HEK293T (cell line): ENCODE results near the gene KLHDC10.

Experiments
- CTCF ChIA-PET: fragments of 350-600 bp; formaldehyde crosslinking; extraction: SDS; loops from one replicate; lab custom pipeline; 2021; ENCODE audit warnings: antibody characterized with exemption, inconsistent platforms; lab: Yijun Ruan, JAX
- POLR2A ChIA-PET: fragments of 350-600 bp; formaldehyde crosslinking; extraction: SDS; loops from one replicate; lab custom pipeline; 2020; ENCODE audit warnings: antibody characterized with exemption, inconsistent platforms; lab: Yijun Ruan, JAX
- DNase-seq: peaks from one replicate; pipeline ENCODE4 v3.0.0; 2012; ENCODE audit warnings: mixed read lengths; ENCODE audit errors: extremely low spot score
- ARNT ChIP-seq: fragments of 450-650 bp; IDR thresholded peaks from 2 replicates; pipeline ENCODE4 v1.6.1; 2017; ENCODE audit warnings: mild to moderate bottlenecking
- BHLHE40 ChIP-seq: fragments of 450-650 bp; IDR thresholded peaks from 2 replicates; pipeline ENCODE4 v1.6.1; 2016; ENCODE audit warnings: mild to moderate bottlenecking, moderate library complexity, borderline replicate concordance
- CTBP1 ChIP-seq: fragments of 450-650 bp; IDR thresholded peaks from 2 replicates; pipeline ENCODE4 v1.6.1; 2016; ENCODE audit warnings: borderline replicate concordance
- ELF4 ChIP-seq: fragments of 450-650 bp; IDR thresholded peaks from 2 replicates; pipeline ENCODE4 v1.6.1; 2017; ENCODE audit warnings: antibody characterized with exemption
- FOXA1 ChIP-seq: fragments of 450-650 bp; IDR thresholded peaks from 2 replicates; pipeline ENCODE4 v1.6.1; 2016; ENCODE audit warnings: mild to moderate bottlenecking
- FOXK2 ChIP-seq: fragments of 450-650 bp; IDR thresholded peaks from 2 replicates; pipeline ENCODE4 v1.6.1; 2016; ENCODE audit warnings: mild to moderate bottlenecking
- FOXM1 ChIP-seq: fragments of 450-650 bp; IDR thresholded peaks from 2 replicates; pipeline ENCODE4 v1.6.1; 2017; ENCODE audit warnings: mild to moderate bottlenecking, borderline replicate concordance
- HDGF ChIP-seq: fragments of 450-650 bp; IDR thresholded peaks from 2 replicates; pipeline ENCODE4 v1.6.1; 2017; ENCODE audit warnings: antibody characterized with exemption, borderline replicate concordance
- L3MBTL2 ChIP-seq: fragments of 450-650 bp; conservative IDR thresholded peaks from 2 replicates; pipeline ENCODE4 v1.6.1; 2016; ENCODE audit warnings: mild to moderate bottlenecking
- LEF1 ChIP-seq: fragments of 450-650 bp; IDR thresholded peaks from 2 replicates; pipeline ENCODE4 v1.6.1; 2017; ENCODE audit warnings: mild to moderate bottlenecking, borderline replicate concordance
- NFRKB ChIP-seq: fragments of 450-650 bp; IDR thresholded peaks from 2 replicates; pipeline ENCODE4 v1.6.1; 2016; ENCODE audit warnings: mild to moderate bottlenecking, moderate library complexity
- SP1 ChIP-seq: fragments of 450-650 bp; IDR thresholded peaks from 2 replicates; pipeline ENCODE4 v1.6.1; 2017
- SUZ12 ChIP-seq: fragments of 450-650 bp; IDR thresholded peaks from 2 replicates; pipeline ENCODE4 v1.6.1; 2016; ENCODE audit warnings: mild to moderate bottlenecking
- TARDBP ChIP-seq: fragments of 450-650 bp; IDR thresholded peaks from 2 replicates; pipeline ENCODE4 v1.6.1; 2016
- ZNF384 ChIP-seq: fragments of 450-650 bp; IDR thresholded peaks from 2 replicates; pipeline ENCODE4 v1.6.1; 2016
- TF ChIP-seq, protein P1 (sequence below): fragments of 450-650 bp; IDR thresholded peaks from 2 replicates; pipeline ENCODE4 v1.6.1; 2016

KLHDC10 gene

DNA sequence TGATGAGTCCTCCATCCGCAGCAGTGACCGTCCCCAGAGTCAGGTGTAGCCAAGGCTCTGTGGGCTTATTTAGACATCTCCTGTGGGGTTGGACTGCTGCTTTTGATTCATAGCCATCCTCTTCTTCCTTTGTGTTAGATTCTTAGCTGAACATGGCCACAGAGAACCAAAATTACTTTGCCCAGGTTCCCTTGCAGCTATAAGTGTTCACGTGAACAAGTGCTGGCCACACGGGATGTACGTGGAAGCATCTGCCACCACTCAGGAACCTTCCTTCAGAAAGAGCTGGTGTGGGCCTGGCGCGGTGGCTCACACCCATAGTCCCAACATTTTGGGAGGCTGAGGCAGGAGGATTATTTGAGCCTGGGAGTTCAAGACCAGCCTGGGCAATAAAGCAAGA, 85.8 kb downstream of the KLHDC10 start:
- DNase-seq, result no peak
- TF ChIP-seq NFRKB (no peak), CTBP1 (no peak), LEF1 (no peak), L3MBTL2 (no peak)
- ChIA-PET CTCF (no interaction called here), POLR2A (no interaction called here)

DNA sequence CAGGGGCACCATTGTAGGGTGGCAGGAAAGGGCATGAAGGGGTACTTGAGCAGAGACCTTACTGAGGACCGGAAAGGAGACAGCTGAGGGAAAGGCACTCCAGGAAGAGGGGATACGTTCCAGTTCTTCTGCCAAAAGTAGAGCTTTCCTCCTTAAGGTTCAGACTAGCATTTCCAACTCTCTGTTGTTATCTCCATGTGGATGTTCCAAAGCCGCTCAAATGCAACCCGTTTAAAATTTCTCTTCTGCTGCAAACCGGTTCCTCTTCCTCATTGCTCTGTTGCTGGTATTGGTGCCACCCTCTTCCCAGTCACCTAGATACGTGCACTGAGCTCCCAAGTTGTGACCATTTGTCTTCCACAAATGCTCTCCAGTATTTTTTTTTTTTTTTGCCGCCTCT, 87.4 kb downstream of the KLHDC10 start:
- POLR2A ChIA-PET, result interaction anchor here (0.6 kb wide), 1 partner anchor 25 kb away, joined by 3 read pairs; no protein-coding TSS in a partner anchor
- TF ChIP-seq FOXA1 (no peak), TARDBP (no peak), ZNF384 (no peak), ELF4 (no peak), FOXM1 (no peak), SUZ12 (no peak), SP1 (no peak)
- TF ChIP-seq, protein P1, sequence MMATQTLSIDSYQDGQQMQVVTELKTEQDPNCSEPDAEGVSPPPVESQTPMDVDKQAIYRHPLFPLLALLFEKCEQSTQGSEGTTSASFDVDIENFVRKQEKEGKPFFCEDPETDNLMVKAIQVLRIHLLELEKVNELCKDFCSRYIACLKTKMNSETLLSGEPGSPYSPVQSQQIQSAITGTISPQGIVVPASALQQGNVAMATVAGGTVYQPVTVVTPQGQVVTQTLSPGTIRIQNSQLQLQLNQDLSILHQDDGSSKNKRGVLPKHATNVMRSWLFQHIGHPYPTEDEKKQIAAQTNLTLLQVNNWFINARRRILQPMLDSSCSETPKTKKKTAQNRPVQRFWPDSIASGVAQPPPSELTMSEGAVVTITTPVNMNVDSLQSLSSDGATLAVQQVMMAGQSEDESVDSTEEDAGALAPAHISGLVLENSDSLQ, result no peak

DNA sequence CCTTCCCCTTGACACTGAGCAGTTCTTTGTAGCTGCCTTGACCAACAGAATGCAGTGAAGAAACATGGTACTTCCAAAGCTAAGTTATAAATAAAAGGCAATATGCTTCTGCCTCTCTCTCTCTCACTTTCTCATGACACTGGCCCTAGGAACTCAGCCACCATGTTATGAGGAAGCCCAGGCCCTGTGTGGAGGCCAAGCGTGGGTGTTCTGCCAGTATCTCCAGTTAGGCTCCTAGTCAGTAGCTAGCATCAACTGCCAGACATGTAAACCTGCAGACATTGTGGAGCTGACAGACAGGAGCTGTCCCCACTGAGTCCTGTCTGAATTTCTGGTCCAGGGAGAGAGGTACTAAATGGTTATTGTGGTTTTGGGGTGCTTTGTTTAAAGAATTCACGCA, 89.7 kb downstream of the KLHDC10 start:
- CTCF ChIA-PET, result no interaction called here
- POLR2A ChIA-PET, result interaction anchor here (1.5 kb wide), 1 partner anchor 45 kb away, joined by 6 read pairs; the partner anchor contains the start of gene TMEM209
- DNase-seq, result no peak
- TF ChIP-seq NFRKB (no peak), CTBP1 (no peak), HDGF (no peak), LEF1 (no peak), FOXA1 (no peak), FOXK2 (no peak)

More for the DNA sequence above, 87.4 kb downstream of the KLHDC10 start:
- no peak for DNase-seq
- CTCF ChIA-PET, result no interaction called here

DNA sequence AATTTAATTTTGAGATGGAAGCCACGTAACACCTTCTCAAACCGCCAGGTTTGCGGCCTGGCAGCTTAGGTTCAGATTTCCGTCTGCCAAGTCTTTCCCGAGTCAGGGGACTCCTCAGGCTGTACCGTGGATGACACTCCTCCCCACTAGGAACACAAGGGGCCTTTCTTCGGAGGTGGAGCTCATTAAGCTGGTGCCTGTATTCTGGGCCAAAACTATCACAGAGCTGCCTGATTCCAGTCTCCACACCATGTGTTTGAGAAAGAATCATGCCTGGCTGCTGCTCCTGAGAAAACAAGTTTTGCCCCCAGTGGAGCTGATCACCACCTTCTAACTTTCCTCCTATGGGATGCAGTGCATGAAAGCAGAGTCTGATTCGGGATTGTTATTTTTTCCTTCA, 90.1 kb downstream of the KLHDC10 start:
- TF ChIP-seq FOXM1 (no peak), TARDBP (no peak), SUZ12 (no peak), CTBP1 (no peak), NFRKB (no peak), FOXA1 (no peak), ELF4 (no peak), LEF1 (no peak), ZNF384 (no peak), BHLHE40 (no peak), HDGF (no peak), SP1 (no peak), L3MBTL2 (no peak), ARNT (no peak), FOXK2 (no peak)
- TF ChIP-seq, protein P1, result no peak
- DNase-seq, result no peak
- ChIA-PET CTCF (no interaction called here), POLR2A (interaction anchor here (1.5 kb wide), 1 partner anchor 45 kb away, joined by 6 read pairs; the partner anchor contains the start of gene TMEM209)

DNA sequence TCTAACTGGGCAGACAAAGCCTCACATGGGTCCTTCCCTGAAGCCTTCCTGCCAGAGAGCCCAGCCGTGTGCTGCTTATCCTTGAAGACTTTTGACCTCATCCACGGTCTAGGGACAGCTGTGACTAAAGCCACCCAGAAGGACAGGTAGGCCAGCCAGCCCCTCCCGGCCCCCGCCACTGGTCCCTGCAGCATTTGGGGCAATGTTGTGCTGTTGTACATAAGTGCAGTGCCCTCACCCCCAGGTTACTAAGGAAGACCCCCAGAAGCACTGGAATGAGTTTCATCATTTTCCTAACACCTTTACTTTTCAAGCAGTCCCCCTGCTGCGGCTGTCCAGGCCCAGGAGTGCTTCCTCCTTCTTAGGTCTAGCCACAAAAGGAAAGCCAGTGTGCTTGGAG, 91.9 kb downstream of the KLHDC10 start:
- ChIA-PET CTCF (interaction anchor here (0.6 kb wide), 1 partner anchor 34 kb away, joined by 7 read pairs; no protein-coding TSS in a partner anchor), POLR2A (no interaction called here)
- no peak for DNase-seq
- TF ChIP-seq FOXM1 (no peak), TARDBP (no peak), ELF4 (no peak), BHLHE40 (no peak), SP1 (no peak), ARNT (no peak), NFRKB (no peak), FOXA1 (no peak), FOXK2 (no peak), ZNF384 (no peak), L3MBTL2 (no peak), LEF1 (no peak), HDGF (no peak), SUZ12 (no peak), CTBP1 (no peak)
- TF ChIP-seq, protein P1, result no peak

DNA sequence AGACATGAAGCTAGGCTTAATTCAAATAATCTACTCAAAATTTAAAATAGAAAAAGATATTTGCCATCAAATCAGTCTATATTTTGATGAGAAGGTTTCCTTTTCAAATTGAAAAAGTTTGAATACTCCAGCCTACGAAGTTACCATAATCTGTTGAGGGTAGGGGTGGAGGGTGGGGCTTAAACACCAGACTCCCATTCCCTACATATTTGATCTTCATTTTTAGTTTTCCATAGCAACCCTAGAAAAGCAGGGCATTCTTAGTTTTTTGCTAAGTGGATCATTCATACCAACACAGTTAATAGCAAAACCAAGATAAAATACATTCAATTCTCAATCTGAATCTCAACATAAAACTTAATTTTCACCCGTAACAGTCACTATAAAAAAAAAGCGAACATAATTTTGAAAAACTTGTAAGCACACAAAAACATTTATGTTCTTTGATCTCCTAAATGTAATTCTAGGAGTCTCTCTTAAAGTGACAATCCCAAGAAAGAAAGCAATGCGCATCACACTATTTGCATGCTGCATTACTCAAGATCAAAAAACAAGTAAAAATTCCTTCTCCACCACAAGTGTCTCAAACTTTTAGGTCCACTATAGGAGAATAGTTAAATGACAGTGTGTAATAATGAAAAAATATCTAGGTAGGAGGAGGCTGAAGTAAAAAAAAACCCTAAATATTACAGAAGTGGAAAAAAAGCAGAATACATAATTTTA, 104.1 kb downstream of the KLHDC10 start:
- no peak for DNase-seq
- no peak for TF ChIP-seq ZNF384
- no peak for TF ChIP-seq SUZ12
- no peak for TF ChIP-seq FOXA1
- CTCF ChIA-PET, result no interaction called here
- POLR2A ChIA-PET, result no interaction called here

DNA sequence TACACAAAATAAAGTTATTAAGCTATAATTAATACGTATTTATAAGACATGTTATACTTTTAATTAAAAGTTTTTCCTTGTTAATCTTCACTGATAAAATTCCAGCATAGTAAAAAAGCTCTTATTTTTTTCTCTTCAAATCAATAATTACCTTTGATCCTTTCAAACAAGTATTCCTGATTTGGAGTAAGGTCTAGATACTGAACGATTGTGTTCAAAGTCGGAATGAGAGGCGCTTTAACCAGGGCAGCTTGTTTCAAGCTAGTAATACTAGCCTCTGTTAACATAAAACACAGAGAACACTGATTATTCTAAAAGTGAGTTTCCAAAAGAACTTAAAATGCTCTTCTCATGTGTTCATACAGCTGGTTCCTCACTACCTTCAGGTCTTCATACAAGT, 107.9 kb downstream of the KLHDC10 start:
- no peak for DNase-seq
- no peak for TF ChIP-seq ELF4
- no peak for TF ChIP-seq NFRKB
- no peak for TF ChIP-seq BHLHE40
- no peak for TF ChIP-seq ZNF384
- TF ChIP-seq HDGF, result no peak
- TF ChIP-seq FOXA1, result no peak
- TF ChIP-seq LEF1, result no peak
- no peak for TF ChIP-seq SP1
- no peak for TF ChIP-seq L3MBTL2
- TF ChIP-seq, protein P1, result no peak
- TF ChIP-seq ARNT, result no peak
- no peak for TF ChIP-seq TARDBP

More for the DNA sequence above, 107.9 kb downstream of the KLHDC10 start:
- POLR2A ChIA-PET, result no interaction called here
- CTCF ChIA-PET, result no interaction called here
